ENCODE measurements around the gene STT3A.
A peak's percentile ranks its signal among the peaks of the same experiment; 100 is the strongest.

Gene STT3A

GRCh38 chr11:125588505-125588904 lies 4.1 kb upstream of the STT3A start:
- DNase-seq (ENCODE audit: low spot score): no peak

GRCh38 chr11:125591649-125592304 lies 875 bp upstream of the STT3A start:
- DNase-seq (ENCODE audit: low spot score): peak; percentile 64

GRCh38 chr11:125593114-125593820 lies 615 bp downstream of the STT3A start:
- peak; percentile 47 for DNase-seq (ENCODE audit: low spot score)

- no peak for DNase-seq (ENCODE audit: low spot score)
Measured at GRCh38 chr11:125594958-125595357, 2.3 kb downstream of the STT3A start.

GRCh38 chr11:125600663-125601062 lies 8.0 kb downstream of the STT3A start:
- DNase-seq (ENCODE audit: low spot score): no peak

- DNase-seq (ENCODE audit: low spot score): peak; percentile 9
Measured at GRCh38 chr11:125603207-125603606, 10.6 kb downstream of the STT3A start.

GRCh38 chr11:125605417-125605816 lies 12.8 kb downstream of the STT3A start:
- DNase-seq (ENCODE audit: low spot score): no peak

- DNase-seq (ENCODE audit: low spot score): no peak
Measured at GRCh38 chr11:125609545-125609944, 16.9 kb downstream of the STT3A start.

- DNase-seq (ENCODE audit: low spot score): no peak
Measured at GRCh38 chr11:125618383-125618782, 25.7 kb downstream of the STT3A start.

GRCh38 chr11:125621995-125622394 lies 29.3 kb downstream of the STT3A start:
- peak; percentile 40 for DNase-seq (ENCODE audit: low spot score)

GRCh38 chr11:125623064-125623463 lies 30.4 kb downstream of the STT3A start:
- DNase-seq (ENCODE audit: low spot score): no peak

- no peak for DNase-seq (ENCODE audit: low spot score)
Measured at GRCh38 chr11:125624756-125625213, 32.1 kb downstream of the STT3A start, which contains the start of gene CHEK1. Gene CHEK1, plus strand, starts transcription at chr11:125625163. Its CDS starts 1,606 bp downstream, at chr11:125626769.

- DNase-seq (ENCODE audit: low spot score): no peak
Measured at GRCh38 chr11:125625225-125625629, 32.6 kb downstream of the STT3A start.

GRCh38 chr11:125625630-125626287 lies 33.1 kb downstream of the STT3A start:
- DNase-seq (ENCODE audit: low spot score): peak; percentile 91

- DNase-seq (ENCODE audit: low spot score): no peak
Measured at GRCh38 chr11:125626288-125626950, 33.8 kb downstream of the STT3A start.

GRCh38 chr11:125627236-125627910 lies 34.7 kb downstream of the STT3A start:
- DNase-seq (ENCODE audit: low spot score): no peak

GRCh38 chr11:125637840-125638239 lies 45.2 kb downstream of the STT3A start:
- DNase-seq (ENCODE audit: low spot score): no peak

- no peak for DNase-seq (ENCODE audit: low spot score)
Measured at GRCh38 chr11:125638315-125638714, 45.7 kb downstream of the STT3A start.

- no peak for DNase-seq (ENCODE audit: low spot score)
Measured at GRCh38 chr11:125645871-125646270, 53.2 kb downstream of the STT3A start.

GRCh38 chr11:125649465-125650166 lies 57.0 kb downstream of the STT3A start:
- no peak for DNase-seq (ENCODE audit: low spot score)

- DNase-seq (ENCODE audit: low spot score): no peak
Measured at GRCh38 chr11:125662689-125663088, 70.0 kb downstream of the STT3A start.

Data from GM03348 (cell line).